GM18520 (cell line): ENCODE data around the gene SERPINE1.

ENCODE experiments used
- ATAC-seq: cut with Tn5 transposase; IDR thresholded peaks from one replicate; pipeline ENCODE4 v1.9.1; 2021; ENCODE audit not compliant: unreplicated experiment

SERPINE1 gene

GRCh38 chr7:101166909-101167644 lies 40.2 kb downstream of the SERPINE1 start:
- no peak for ATAC-seq

- no peak for ATAC-seq
Measured at GRCh38 chr7:101167645-101168411, 40.9 kb downstream of the SERPINE1 start.

- ATAC-seq: no peak
Measured at GRCh38 chr7:101168412-101169049, 41.6 kb downstream of the SERPINE1 start.

GRCh38 chr7:101169110-101169837 lies 42.4 kb downstream of the SERPINE1 start:
- ATAC-seq: no peak

- ATAC-seq: no peak
Measured at GRCh38 chr7:101169838-101170551, 43.1 kb downstream of the SERPINE1 start.

- no peak for ATAC-seq
Measured at GRCh38 chr7:101170617-101171441, 43.9 kb downstream of the SERPINE1 start.

- no peak for ATAC-seq
Measured at GRCh38 chr7:101171442-101171837, 44.5 kb downstream of the SERPINE1 start.

- no peak for ATAC-seq
Measured at GRCh38 chr7:101172005-101172853, 45.3 kb downstream of the SERPINE1 start.

- ATAC-seq: no peak
Measured at GRCh38 chr7:101172854-101173751, 46.2 kb downstream of the SERPINE1 start.

GRCh38 chr7:101173752-101174244 lies 46.9 kb downstream of the SERPINE1 start:
- ATAC-seq: no peak

GRCh38 chr7:101174322-101174854 lies 47.5 kb downstream of the SERPINE1 start:
- ATAC-seq: no peak

GRCh38 chr7:101175664-101176063 lies 48.8 kb downstream of the SERPINE1 start:
- no peak for ATAC-seq

GRCh38 chr7:101177644-101178043 lies 50.7 kb downstream of the SERPINE1 start:
- ATAC-seq: no peak

- no peak for ATAC-seq
Measured at GRCh38 chr7:101179117-101179516, 52.2 kb downstream of the SERPINE1 start.

- no peak for ATAC-seq
Measured at GRCh38 chr7:101179713-101180112, 52.8 kb downstream of the SERPINE1 start.

GRCh38 chr7:101180130-101180755 lies 53.3 kb downstream of the SERPINE1 start, which contains the start of gene NAT16:
TSS of gene NAT16 (minus strand) at chr7:101180293. CDS start at chr7:101174807, 5,486 bp downstream.
- ATAC-seq: no peak
